GM12891 (cell line): ENCODE data around the gene GAGE10. TPM values are rescaled to one million over a fixed set of nuclear protein-coding genes. Genes with fewer than 3 reads are reported as not detected.

Source experiments
- DNase-seq: peaks from one replicate; pipeline ENCODE4 v3.0.0; 2011; ENCODE audit warnings: low spot score; ENCODE audit not compliant: insufficient read length
- FAIRE-seq: peaks from 2 replicates; lab custom pipeline; 2011; peaks lifted over from hg19 to GRCh38; lab: Jason Lieb, UNC
- PAX5 ChIP-seq: IDR thresholded peaks from 2 replicates; pipeline ENCODE4 v1.6.1; 2011; ENCODE audit warnings: low read length, moderate library complexity, mild to moderate bottlenecking; ENCODE audit not compliant: insufficient read depth, severe bottlenecking
- POLR2A ChIP-seq: IDR thresholded peaks from 2 replicates; pipeline ENCODE4 v1.6.1; 2011; ENCODE audit warnings: low read depth, low read length, control low read depth
- POLR2AphosphoS5 ChIP-seq: IDR thresholded peaks from 2 replicates; pipeline ENCODE4 v1.6.1; 2011; ENCODE audit warnings: low read depth, low read length, control low read depth
- POU2F2 ChIP-seq: IDR thresholded peaks from 2 replicates; pipeline ENCODE4 v1.6.1; 2011; ENCODE audit warnings: low read depth, mild to moderate bottlenecking, control low read depth, low read length, moderate library complexity
- SPI1 ChIP-seq: IDR thresholded peaks from 2 replicates; pipeline ENCODE4 v1.6.1; 2011; ENCODE audit warnings: low read depth, low read length, control low read depth
- TAF1 ChIP-seq: IDR thresholded peaks from 2 replicates; pipeline ENCODE4 v1.6.1; 2011; ENCODE audit warnings: low read depth, low read length, control low read depth
- polyA plus RNA-seq: library from polyadenylated mRNA; unstranded; fragments of >200 nt; gene quantifications from one replicate; pipeline ENCODE4 v1.2.1, GENCODE V29; 2012; ENCODE audit warnings: low read depth, missing spikeins, inconsistent platforms; ENCODE audit not compliant: missing spikeins

Gene GAGE10
- polyA plus RNA-seq, result not detected

- no peak for TF ChIP-seq POLR2A
- no peak for TF ChIP-seq TAF1
- TF ChIP-seq POLR2AphosphoS5, result no peak
- TF ChIP-seq POU2F2, result no peak
- no peak for TF ChIP-seq PAX5
- TF ChIP-seq SPI1, result no peak
- DNase-seq (no peak), FAIRE-seq (no peak)
Measured at GRCh38 chrX:49303346-49303745, at the start of gene GAGE10. Gene GAGE10, plus strand, starts transcription at chrX:49303646. Its CDS starts 1,214 bp downstream, at chrX:49304860.

- no peak for FAIRE-seq
- TF ChIP-seq POU2F2 (no peak), SPI1 (no peak), PAX5 (no peak), TAF1 (no peak), POLR2AphosphoS5 (no peak), POLR2A (no peak)
- DNase-seq, result no peak
Measured at GRCh38 chrX:49254639-49255038, 48.8 kb upstream of the GAGE10 start.

GRCh38 chrX:49256268-49256995 is 47.0 kb upstream of the GAGE10 start:
- DNase-seq, result no peak
- TF ChIP-seq POU2F2 (no peak), POLR2AphosphoS5 (no peak), TAF1 (no peak), SPI1 (no peak), POLR2A (no peak), PAX5 (no peak)
- FAIRE-seq, result no peak

- DNase-seq (no peak), FAIRE-seq (no peak)
- TF ChIP-seq POLR2AphosphoS5 (no peak), SPI1 (no peak)
Measured at GRCh38 chrX:49257074-49257790, 46.2 kb upstream of the GAGE10 start.

- FAIRE-seq (no peak), DNase-seq (no peak)
- TF ChIP-seq PAX5, result no peak
- no peak for TF ChIP-seq POU2F2
- TF ChIP-seq SPI1, result no peak
- no peak for TF ChIP-seq TAF1
Measured at GRCh38 chrX:49257846-49258748, 45.3 kb upstream of the GAGE10 start.

GRCh38 chrX:49258749-49259124 is 44.7 kb upstream of the GAGE10 start:
- TF ChIP-seq PAX5, result no peak
- FAIRE-seq, result no peak
- DNase-seq, result no peak

- no peak for TF ChIP-seq TAF1
- TF ChIP-seq SPI1, result no peak
- no peak for TF ChIP-seq POLR2A
- no peak for TF ChIP-seq POU2F2
- TF ChIP-seq POLR2AphosphoS5, result no peak
- TF ChIP-seq PAX5, result no peak
- DNase-seq, result no peak
- FAIRE-seq, result no peak
Measured at GRCh38 chrX:49260221-49260985, 43.0 kb upstream of the GAGE10 start.

- DNase-seq (no peak), FAIRE-seq (no peak)
- TF ChIP-seq POLR2AphosphoS5, result no peak
- TF ChIP-seq SPI1, result no peak
- TF ChIP-seq POLR2A, result no peak
- TF ChIP-seq TAF1, result no peak
- no peak for TF ChIP-seq PAX5
- no peak for TF ChIP-seq POU2F2
Measured at GRCh38 chrX:49262603-49263002, 40.8 kb upstream of the GAGE10 start.

- TF ChIP-seq POLR2AphosphoS5 (no peak), TAF1 (no peak), POU2F2 (no peak), SPI1 (no peak), PAX5 (no peak), POLR2A (no peak)
- DNase-seq, result no peak
- no peak for FAIRE-seq
Measured at GRCh38 chrX:49263631-49264030, 39.8 kb upstream of the GAGE10 start.
